ENCODE results near the gene BAZ1A.
"Not testable (repeated sequence)": the region's sequence is repeated elsewhere in the genome, so short reads cannot be mapped to it uniquely, and the experiment has no call there.

BAZ1A gene

DNA sequence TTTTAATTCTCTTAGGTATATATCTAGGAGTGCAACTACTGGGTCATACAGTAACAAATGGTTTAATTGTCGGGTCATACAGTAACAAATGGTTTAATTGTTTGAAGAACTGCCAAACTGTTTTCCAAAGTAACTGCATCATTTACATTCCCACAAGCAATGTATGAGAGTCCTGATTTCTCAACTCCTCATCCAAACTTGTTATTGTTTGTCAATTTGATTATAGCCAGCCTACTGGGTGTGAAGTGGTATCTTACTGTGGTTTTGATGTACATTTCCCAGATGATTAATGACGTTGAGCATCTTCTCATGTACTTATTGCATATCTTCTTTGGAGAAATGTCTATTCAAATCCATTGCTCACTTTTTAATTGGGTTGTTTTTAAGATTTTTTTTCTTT lies 93.1 kb downstream of the BAZ1A start:
- DNase-seq: no peak

DNA sequence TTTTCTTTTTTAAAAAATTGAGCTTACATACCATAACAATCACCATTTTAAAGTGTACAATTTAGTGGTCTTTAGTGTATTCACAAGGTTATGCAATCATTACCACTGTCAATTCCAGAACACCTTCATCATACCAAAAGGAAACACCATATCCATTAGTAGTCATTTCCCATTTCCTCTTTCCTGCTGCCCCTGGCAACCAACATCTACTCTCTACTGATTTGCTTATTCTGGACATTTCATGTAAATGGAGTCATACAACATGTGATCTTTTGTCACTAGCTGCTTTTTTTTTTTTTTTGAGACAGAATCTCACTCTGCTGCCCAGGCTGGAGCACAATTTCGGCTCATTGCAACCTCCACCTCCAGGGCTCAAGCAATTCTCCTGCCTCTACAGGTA lies 93.9 kb downstream of the BAZ1A start:
- no peak for DNase-seq

DNA sequence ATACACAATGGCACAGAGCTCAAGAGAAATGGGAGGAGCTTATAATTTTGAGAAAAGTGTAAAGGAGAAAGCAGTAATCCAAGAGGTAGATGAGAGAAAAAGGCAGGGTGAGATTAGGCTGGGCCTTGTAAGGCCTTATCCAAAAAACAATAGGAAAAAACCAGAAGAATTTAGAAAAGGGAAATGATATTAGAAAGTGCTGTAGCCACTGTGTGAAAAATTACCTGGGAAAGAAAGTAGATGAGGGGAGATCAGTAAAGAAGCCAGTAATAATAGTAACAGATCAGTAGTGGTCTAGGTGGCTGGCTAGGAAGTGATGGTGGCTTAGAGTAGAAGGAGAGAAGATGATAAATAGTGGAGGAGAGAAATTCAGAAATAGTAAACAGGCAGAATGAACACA lies 94.5 kb downstream of the BAZ1A start:
- DNase-seq: no peak

DNA sequence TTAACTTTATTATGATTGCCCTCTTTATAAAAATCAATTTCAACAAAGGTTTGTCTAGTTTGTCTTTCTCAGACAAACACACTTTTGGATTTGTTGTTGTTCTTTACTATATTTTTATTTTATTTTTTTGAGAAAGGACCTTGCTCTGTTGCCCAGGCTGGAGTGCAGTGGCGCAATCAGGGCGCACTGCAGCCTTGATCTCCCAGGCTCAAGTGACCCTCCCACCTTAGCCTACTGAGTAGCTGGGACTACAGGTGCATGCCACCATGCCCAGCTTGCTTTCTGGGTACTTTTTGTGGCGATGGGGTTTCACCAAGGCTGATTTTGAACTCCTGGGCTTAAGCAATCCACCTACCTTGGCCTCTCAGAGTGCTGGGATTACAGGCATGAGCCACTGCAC lies 96.4 kb downstream of the BAZ1A start:
- DNase-seq: no peak

DNA sequence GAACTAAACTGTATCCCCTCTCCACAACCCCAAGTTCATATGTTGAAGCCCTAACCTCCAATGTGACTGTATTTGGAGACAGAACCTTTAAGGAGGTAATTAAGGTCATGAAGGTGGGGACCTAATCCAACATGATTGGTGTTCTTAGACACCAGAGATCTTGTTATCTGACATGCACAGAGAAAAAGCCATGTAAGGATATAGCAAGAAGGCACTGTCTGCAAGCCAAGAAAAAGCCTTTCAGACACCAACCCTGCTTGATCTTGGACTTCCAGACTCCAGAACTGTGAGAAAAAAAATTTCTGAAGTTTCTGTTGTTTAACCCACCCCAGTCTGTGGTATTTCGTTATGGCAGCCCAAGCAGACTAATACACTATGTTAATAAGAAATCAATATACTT lies 98.5 kb downstream of the BAZ1A start:
- no peak for DNase-seq

DNA sequence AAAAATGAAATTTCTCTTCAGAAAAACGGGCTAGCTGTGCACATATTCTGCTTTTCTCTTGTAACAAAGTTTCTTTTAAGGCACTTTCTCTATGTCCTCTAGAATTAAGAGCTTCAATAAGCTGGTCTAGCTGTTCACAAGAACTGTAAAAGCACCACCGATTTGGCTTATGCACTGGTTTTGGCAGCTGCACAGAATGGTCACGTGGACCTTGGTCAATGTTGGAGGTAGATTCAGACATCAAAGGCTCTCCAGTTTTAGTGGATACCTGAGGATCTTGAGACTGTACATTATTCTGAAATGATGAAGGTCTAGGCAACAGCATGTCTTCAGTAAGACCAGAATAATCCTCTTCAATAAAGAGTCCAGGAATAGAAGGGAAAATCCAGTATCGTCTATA lies 99.2 kb downstream of the BAZ1A start:
- no peak for DNase-seq

DNA sequence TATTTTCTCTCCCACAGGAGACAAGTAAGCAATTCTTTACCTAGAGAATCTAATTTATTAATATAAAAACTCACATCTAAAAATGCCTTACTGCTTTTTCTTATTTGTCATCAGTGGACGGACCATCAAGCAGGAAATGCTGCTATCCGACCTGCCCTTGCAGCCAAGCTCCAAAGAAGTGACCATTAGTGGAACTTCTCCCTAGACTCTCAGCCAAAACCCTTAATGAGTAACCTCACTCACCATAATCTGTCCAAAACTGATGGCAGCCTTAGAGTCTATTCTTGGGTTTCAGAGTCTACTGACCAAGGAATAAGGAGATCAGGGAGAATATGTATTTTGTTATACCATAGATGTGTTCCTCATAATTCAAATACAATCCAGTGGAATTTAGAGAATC lies 99.8 kb downstream of the BAZ1A start:
- no peak for DNase-seq

DNA sequence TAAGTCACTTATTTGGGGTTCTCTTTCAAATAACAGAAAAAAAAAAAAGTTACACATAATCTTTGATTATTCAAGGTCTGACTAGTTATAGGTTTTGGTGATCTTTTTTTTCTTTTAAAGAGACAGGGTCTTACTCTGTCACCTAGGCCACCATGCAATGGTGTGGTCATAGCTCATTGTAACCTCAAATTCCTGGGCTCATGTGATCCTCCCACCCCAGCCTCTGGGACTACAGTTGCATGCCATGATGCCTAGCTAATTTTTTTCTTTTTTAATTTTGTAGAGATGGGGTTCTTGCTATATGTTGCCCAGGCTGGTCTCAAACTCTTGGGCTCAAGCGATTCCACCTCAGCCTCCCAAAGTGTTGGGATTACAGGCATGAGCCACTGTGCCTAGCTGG lies 104.3 kb downstream of the BAZ1A start:
- DNase-seq: no peak

DNA sequence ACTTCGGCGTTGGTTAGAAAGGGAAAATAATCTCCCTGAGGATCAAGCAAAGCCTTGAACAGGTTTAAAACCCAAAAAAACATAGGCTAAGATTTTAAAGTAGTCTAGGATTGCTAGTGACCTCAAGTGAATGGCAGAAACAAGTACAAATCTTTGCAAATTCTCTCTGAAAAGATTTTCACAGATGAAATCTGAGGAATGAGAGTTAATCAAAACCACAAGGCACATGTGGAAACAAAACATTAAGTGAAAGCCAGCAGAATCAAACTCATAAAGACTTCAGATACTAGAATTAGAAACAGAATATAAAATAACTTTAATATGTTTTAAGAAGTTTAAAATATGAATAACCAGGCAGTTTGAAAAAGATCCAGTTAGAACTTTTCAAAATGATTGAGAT lies 108.6 kb downstream of the BAZ1A start:
- no peak for DNase-seq

DNA sequence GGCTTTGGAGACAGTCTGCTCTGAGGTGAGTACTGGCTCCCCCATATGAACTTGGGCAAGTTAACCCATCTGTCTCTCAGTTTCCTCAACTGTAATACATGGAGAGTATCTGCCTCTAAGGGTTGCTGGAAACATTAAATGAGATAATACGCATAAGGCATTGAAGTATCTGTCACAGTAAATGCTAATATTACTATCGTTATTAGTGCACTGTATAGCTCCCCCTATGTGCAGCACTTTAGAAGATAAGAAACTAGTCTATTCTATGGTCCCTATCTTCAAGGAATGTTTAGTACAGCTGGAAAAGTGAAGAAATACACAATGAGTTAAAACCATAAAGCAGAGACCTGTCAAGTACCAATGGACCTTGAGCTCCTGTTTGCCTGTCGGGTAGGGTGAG lies 109.1 kb downstream of the BAZ1A start:
- no peak for DNase-seq

DNA sequence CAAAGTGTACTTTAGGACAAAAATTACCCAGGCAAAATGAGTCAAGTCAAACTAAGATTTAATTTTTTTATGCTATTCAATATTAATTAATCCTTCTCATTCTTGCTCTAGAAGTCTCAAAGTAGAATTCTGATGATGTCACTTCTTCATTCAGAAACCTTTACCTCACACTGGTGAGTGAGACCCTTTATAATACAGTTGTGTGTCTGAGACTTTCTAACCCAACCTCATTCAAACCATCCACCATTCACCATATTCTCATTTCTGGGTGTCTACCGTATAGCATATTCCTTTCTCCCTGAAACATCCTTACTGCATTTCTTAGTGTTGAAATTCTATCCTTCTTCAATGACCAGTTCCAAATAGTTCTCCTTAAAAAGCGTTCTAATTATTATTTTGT lies 119.9 kb downstream of the BAZ1A start:
- DNase-seq: no peak

DNA sequence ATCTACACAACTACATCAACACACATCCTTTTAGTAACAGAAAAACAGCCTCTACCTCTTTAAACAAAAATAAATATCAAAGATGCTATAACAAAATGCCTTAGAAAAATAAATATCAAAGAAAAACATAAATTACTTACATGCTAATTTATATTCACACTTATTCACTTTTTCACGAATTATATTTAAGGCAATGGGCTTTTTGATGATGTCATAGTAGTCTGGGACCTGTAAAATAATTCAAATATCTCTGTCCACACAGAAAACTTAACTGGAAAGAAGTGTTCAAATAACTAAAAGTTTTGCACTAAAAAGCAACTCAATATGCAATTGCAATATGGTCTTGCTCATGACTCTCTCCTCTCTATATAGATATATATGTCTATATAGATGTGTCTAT lies 120.5 kb downstream of the BAZ1A start:
- DNase-seq: no peak

DNA sequence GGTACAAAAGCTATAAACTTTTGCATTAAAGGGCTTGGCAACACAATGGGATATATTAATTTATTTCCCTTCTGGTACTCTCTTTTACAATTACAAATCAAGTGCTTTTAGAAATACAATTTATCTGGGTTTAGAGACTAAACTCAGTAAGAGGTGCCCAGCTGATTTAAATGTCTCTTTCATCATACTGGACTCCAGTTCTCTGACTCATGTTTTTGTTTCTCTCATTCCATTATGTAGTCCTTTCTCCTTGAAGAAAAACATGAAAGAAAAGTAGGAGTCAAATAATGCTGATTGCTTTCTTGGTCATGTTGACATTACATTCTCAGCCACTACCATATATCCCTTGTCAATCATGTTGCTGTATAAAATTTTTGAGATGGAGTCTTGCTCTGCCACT lies 124.5 kb downstream of the BAZ1A start:
- no peak for DNase-seq

DNA sequence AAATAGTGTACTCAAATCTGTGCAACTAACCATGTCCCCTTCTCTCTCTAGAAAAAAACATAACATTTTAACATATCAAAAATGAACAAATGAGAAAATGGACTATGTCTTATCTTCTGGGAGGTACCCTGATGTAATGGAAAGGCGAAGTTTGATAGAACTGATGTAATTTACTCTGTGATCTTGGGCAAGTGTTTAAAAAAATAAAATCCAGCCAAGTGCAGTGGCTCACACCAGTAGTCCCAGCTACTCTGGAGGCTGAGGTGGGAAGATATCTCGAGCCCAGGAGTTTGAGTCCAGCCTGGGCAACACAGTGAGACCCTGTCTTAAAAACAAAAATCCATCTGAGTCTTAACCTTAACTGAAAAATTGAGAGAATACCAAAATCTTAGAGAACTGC lies 124.9 kb downstream of the BAZ1A start:
- no peak for DNase-seq

DNA sequence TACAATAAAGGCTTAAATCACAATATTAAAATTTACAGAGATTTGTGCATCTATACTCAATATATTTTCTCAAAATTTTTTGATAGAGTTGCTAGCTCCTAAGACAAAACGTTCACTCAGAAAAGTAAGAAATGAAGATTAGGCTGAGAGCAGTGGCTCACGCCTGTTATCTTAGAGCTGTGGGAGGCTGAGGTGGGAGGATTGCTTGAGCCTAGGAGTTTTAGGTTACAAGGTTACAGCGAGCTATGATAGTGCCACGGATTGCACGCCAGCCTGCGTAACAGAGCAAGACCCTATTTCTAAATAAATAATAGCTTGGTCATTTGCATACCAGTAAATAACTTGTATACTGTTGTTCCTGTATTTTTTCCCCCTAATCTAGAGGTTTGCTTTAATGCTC lies 125.8 kb downstream of the BAZ1A start:
- DNase-seq: no peak

DNA sequence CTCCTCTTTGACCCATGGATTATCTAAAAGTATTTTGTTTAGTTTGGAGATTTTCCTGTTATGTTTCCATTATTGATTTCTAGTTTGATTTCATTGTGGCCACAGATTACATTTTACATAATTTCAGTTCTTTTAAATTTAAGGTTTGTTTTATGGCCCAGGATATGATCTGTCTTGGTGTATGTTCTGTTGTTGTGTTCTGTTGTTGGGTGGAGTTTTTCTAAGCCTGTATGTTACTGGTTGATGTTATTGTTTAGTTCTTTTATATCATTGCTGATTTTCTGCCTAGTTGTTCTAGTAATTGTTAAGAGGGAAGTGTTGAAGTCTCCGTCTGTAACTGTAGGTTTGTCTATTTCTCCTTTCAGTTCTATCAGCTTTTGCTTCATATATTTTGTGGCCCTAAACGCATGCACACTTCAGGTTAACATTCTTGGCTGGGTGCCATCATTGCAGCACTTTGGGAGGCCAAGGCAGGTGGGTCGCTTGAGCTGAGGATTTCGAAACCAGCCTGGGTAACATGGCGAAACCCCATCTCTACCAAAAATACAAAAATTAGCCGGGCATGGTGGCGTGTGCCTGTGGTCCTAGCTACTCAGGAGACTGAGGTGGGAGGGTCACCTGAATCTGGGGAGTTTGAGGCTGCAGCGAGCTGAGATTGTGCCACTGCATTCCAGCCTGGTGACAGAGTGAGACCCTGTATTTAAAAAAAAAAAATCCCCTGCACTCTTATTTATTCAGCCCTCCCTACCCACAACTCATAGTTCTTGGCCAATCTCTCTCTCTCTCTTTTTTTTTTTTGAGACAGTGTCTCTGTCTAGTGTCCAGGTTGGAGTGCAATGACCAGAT lies 132.7 kb downstream of the BAZ1A start:
- DNase-seq: no peak

DNA sequence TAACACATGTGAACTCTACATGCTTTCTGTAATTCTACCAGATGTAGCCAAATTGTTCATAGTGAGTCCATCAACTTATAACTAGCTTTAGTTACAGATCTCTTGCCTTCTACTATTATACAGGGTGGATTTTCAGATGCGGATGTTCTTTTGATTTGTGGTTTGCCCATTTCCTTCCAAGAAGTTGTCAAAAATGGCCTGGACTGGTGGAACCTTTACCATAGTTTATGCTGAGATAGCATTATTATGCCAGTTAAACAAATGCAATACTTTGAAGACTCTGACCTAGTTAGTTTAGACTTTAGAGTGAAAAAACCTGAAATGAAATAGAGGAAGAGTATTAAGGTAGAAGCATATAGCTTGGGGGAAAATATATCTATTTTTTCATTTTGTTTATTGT lies 133.3 kb downstream of the BAZ1A start:
- no peak for DNase-seq

DNA sequence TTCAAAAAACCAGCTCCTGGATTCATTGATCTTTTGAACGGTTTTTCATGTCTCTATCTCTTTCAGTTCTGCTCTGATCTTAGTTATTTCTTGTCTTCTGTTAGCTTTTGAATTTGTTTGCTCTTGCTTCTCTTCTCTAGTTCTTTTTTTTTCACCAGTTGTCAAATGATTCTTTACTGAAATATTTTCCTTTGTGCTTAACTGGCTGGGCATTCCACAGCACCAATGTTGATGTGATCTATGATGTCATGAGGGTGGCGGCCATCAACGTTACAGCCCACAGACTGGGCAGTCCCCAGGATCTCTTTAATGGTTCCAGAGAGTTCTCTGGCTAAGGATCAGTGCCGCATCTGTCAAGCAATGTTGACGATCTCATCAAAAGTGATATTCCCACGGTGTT lies 135.0 kb downstream of the BAZ1A start:
- DNase-seq: not testable (repeated sequence)

DNA sequence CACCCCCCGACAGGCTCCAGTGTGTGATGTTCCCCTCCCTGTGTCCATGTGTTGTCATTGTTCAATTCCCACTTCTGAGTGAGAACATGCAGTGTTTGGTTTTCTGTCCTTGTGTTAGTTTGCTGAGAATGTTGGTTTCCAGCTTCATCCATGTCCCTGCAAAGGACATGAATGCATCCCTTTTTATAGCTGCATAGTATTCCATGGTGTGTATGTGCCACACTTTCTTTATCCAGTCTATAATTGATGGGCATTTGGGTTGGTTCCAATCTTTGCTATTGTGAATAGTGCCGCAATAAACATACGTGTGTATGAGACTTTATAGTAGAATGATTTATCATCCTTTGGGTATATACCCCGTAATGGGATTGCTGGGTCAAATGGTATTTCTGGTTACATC lies 138.1 kb downstream of the BAZ1A start:
- not testable (repeated sequence) for DNase-seq

DNA sequence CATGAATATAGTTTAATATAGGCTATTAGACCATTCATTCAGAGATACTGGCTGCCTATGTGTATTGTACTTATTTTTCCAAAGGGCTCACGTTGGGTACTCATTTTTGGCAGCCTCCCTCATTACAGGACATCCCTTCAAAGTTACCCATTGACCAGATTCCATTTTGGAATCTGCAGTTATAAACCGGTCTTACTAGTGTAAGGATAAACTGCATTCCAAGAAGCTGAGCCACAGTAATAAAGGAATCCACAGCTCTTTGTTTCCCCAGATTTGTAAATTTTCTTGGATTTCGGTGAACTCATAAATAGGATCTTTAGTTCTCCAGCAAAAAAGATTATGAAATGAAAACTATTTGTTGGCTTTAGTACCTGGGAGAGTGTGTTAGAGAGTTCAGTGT lies 141.9 kb downstream of the BAZ1A start:
- no peak for DNase-seq

DNA sequence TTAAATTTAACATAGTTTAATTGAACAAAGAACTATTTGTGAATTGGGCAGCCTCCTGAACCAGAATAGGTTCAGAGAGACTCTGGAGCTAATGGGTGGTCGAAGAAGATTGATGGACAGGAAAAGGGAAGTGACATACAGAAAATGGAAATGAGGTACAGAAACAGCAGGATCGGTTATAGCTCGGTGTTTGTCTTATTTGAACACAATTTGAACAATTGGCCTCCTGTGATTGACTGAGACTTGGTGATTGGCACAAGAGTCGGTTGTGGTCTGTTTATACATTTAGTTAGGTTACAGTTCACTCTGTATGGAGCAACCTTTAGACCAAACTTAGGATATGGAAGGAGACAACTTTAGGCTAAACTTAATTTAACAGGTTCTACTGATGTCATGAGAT lies 142.4 kb downstream of the BAZ1A start:
- no peak for DNase-seq

DNA sequence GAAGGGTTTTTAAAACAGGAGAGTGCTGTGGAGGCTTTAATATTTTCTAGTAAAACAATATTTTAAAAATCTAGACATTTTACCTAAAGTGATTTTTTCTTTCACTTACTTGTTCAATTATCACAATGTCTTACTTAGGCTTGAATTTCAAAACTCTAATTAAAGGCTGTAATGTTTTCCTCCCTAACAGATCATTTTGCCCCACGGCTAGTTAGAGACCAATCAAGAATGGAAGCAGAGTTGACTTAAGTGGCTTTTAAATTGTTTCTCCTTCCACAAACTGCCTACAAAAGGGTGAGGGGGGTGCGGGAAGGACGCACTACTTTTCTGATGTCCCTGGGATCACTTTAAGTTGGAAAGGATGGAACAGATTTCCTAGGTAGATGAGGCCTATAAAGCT lies 151.3 kb downstream of the BAZ1A start:
- no peak for DNase-seq

DNA sequence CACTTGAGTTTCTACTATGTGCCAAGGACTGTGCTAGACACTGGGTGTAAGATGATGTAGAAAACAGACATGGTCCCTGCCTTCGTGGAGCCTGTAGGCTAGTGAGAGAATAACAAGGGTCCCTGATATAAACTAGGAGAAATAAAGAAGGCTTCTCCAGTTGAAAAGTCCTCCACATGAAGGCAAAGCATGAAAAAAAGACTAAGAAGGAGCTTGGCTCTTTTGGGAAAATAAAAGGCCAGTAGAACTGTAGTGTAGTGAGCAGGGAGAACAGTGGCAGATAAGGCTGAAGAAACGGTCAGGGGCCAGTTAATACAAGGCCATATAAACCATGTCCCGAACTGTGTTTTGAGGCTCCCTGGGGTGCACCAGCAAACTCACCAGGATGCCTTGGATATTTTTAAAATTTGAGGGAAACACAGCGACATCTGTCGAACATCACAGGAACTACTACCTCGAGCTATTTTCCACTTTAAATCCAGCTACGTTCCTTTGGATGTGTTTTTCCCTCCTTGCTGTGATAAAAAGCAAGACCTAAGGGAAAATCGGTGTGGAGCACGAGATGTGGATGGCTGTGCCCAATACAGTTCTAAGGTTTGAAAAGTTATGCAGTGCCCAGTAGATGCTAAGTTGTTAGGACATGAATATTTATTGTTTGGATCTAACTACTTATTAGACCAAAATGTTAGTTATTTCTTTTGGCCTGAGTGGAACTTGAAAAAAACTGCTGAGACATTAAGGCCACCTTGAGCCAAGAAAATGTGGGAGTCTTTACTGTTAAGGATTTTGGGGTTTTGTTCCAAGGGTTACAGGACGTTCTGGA lies 152.2 kb downstream of the BAZ1A start:
- peak; percentile 3 to 7 for DNase-seq

DNA sequence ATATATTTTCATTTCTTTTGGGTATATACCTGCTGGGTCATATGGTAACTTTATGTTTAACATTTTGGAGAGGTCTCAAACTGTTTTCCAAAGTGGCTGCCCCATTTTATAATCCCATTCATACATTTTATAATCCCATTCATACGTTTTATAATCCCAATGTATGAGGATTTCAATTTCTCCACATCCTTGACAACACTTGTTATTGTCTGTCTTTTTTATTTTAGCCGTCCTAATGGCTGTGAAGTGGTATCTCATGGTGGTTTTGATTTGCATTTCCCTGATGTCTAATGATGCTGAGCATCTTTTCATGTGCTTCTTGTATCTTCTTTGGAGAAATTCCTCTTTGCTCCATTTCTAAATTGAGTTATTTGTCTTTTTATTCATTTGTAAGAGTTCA lies 154.0 kb downstream of the BAZ1A start:
- DNase-seq: no peak
